K562 (cell line): Measurements from ENCODE around the gene LDAH.

ENCODE experiments used
- AFF4 ChIP-seq: sonication (generic); formaldehyde crosslinking; IDR thresholded peaks from 2 replicates; pipeline ENCODE4 v1.8.0; 2023; ENCODE audit warnings: mild to moderate bottlenecking, missing genetic modification reagents
- POLR2A ChIP-seq: fragments of 450-650 bp; conservative IDR thresholded peaks from 2 replicates; pipeline ENCODE4 v1.6.1; 2016
- ZFP30 ChIP-seq: fragments of 250-450 bp; sonication (Bioruptor Pico); IDR thresholded peaks from 2 replicates; pipeline ENCODE4 v1.8.0; 2022; ENCODE audit warnings: moderate library complexity, mild to moderate bottlenecking, inconsistent platforms, borderline replicate concordance
- ZNF143 ChIP-seq: sonication (generic); formaldehyde crosslinking; IDR thresholded peaks from 2 replicates; pipeline ENCODE4 v1.9.0; 2022; ENCODE audit warnings: mild to moderate bottlenecking, missing genetic modification reagents
- ZNF699 ChIP-seq: fragments of 250-450 bp; sonication (Bioruptor Pico); IDR thresholded peaks from 2 replicates; pipeline ENCODE4 v1.8.0; 2021; ENCODE audit warnings: mild to moderate bottlenecking, moderate library complexity; ENCODE audit not compliant: insufficient replicate concordance
- TF ChIP-seq, protein P1 (sequence below): fragments of 450-650 bp; IDR thresholded peaks from 2 replicates; pipeline ENCODE4 v1.7.1; 2018; ENCODE audit warnings: mild to moderate bottlenecking, low read depth; ENCODE audit not compliant: partially characterized antibody

DNA sequence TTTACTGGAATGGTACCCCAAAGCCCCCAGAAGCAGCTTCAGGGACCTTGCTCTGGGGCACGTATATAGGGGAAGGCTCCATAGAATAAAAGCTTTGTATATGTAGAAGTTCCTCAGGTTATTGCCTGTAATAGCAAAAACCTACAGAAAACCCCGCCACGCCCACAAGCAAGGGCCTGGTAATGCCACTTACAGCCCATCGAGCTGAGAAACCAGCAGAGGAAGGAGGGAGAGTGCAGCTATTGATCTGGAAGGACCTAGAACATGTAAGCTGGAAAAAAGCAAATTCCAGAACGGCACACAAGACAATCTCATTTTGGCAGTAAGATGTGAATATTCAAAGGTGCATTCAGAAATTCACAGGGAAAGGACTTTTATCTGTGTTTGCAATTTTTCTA lies 187.8 kb downstream of the LDAH start:
- TF ChIP-seq AFF4 (CRISPR knock-in tag) = no peak
- TF ChIP-seq, protein P1, sequence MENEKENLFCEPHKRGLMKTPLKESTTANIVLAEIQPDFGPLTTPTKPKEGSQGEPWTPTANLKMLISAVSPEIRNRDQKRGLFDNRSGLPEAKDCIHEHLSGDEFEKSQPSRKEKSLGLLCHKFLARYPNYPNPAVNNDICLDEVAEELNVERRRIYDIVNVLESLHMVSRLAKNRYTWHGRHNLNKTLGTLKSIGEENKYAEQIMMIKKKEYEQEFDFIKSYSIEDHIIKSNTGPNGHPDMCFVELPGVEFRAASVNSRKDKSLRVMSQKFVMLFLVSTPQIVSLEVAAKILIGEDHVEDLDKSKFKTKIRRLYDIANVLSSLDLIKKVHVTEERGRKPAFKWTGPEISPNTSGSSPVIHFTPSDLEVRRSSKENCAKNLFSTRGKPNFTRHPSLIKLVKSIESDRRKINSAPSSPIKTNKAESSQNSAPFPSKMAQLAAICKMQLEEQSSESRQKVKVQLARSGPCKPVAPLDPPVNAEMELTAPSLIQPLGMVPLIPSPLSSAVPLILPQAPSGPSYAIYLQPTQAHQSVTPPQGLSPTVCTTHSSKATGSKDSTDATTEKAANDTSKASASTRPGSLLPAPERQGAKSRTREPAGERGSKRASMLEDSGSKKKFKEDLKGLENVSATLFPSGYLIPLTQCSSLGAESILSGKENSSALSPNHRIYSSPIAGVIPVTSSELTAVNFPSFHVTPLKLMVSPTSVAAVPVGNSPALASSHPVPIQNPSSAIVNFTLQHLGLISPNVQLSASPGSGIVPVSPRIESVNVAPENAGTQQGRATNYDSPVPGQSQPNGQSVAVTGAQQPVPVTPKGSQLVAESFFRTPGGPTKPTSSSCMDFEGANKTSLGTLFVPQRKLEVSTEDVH = no peak
- TF ChIP-seq ZNF699 (CRISPR knock-in tag) = no peak
- TF ChIP-seq POLR2A = no peak
- TF ChIP-seq ZNF143 = no peak
- TF ChIP-seq ZFP30 (CRISPR knock-in tag) = no peak
